ENCODE measurements around the gene THADA.

The THADA gene

GRCh38 chr2:43480874-43481273 is 115.0 kb downstream of the THADA start:
- Histone ChIP-seq H3K27ac (replicated peaks) (no peak overlapping the region), H3K4me3 (replicated peaks; ENCODE audit: insufficient read depth, low read length) (no peak overlapping the region), H3K27me3 (ENCODE audit: insufficient read depth, poor library complexity, severe bottlenecking) (no peaks in the 10 kb centered on the region)
- DNase-seq (ENCODE audit: low read depth in 1 of 2, low spot score in 1 of 2): no peak
- no peak for TF ChIP-seq POLR2AphosphoS5 (IDR thresholded peaks at IDR 0.05; ENCODE audit: low read depth)
- no peak for TF ChIP-seq CTCF (IDR thresholded peaks at IDR 0.05; ENCODE audit: insufficient read depth, low read length)
- no peak for TF ChIP-seq SPI1 (IDR thresholded peaks at IDR 0.05; ENCODE audit: borderline replicate concordance, low read depth)
- TF ChIP-seq, protein P1, sequence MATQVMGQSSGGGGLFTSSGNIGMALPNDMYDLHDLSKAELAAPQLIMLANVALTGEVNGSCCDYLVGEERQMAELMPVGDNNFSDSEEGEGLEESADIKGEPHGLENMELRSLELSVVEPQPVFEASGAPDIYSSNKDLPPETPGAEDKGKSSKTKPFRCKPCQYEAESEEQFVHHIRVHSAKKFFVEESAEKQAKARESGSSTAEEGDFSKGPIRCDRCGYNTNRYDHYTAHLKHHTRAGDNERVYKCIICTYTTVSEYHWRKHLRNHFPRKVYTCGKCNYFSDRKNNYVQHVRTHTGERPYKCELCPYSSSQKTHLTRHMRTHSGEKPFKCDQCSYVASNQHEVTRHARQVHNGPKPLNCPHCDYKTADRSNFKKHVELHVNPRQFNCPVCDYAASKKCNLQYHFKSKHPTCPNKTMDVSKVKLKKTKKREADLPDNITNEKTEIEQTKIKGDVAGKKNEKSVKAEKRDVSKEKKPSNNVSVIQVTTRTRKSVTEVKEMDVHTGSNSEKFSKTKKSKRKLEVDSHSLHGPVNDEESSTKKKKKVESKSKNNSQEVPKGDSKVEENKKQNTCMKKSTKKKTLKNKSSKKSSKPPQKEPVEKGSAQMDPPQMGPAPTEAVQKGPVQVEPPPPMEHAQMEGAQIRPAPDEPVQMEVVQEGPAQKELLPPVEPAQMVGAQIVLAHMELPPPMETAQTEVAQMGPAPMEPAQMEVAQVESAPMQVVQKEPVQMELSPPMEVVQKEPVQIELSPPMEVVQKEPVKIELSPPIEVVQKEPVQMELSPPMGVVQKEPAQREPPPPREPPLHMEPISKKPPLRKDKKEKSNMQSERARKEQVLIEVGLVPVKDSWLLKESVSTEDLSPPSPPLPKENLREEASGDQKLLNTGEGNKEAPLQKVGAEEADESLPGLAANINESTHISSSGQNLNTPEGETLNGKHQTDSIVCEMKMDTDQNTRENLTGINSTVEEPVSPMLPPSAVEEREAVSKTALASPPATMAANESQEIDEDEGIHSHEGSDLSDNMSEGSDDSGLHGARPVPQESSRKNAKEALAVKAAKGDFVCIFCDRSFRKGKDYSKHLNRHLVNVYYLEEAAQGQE (IDR thresholded peaks at IDR 0.05; ENCODE audit: insufficient replicate concordance, low read depth): no peak
- no peak for TF ChIP-seq GABPA (IDR thresholded peaks at IDR 0.05; ENCODE audit: low read depth)

DNA sequence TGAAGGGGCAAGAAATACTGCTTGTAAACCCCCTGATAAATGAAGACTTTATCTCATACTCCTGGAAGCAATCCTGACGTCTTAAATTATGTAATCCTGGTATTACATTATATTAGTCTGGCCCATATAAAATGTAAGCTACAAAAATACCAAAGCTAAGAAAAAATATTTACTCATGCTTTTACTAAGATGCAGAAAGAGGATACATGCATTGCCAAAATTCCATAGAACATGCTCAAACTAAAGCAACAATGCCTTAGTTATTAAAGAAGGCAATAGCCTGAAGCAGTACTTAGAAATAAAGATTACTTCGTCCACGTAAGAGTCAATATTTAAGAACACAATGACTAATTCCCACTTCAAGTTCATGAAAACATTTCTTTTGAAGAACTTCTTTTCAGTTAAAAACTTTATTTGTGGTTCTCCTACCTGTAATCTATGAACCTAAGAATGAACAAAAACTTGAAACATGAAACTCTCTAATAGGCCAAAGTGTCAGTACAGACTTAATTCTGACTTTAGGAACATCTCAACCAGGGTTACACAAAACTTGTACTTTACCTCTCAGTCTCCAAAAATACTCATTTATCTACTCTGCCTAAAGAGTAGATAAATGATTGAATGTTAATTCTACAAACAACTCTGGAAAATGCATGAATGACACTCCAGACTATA is 117.3 kb downstream of the THADA start:
- DNase-seq (ENCODE audit: low read depth in 1 of 2, low spot score in 1 of 2): no peak
- no peak overlapping the region for H3K27ac ChIP-seq (replicated peaks)
- TF ChIP-seq, protein P1 (IDR thresholded peaks at IDR 0.05; ENCODE audit: insufficient replicate concordance, low read depth): no peak
- TF ChIP-seq POLR2AphosphoS5 (IDR thresholded peaks at IDR 0.05; ENCODE audit: low read depth) (no peak), GABPA (IDR thresholded peaks at IDR 0.05; ENCODE audit: low read depth) (no peak), CTCF (IDR thresholded peaks at IDR 0.05; ENCODE audit: insufficient read depth, low read length) (no peak), SPI1 (IDR thresholded peaks at IDR 0.05; ENCODE audit: borderline replicate concordance, low read depth) (no peak)
- H3K27me3 ChIP-seq (ENCODE audit: insufficient read depth, poor library complexity, severe bottlenecking): no peaks in the 10 kb centered on the region
- no peak overlapping the region for H3K4me3 ChIP-seq (replicated peaks; ENCODE audit: insufficient read depth, low read length)

DNA sequence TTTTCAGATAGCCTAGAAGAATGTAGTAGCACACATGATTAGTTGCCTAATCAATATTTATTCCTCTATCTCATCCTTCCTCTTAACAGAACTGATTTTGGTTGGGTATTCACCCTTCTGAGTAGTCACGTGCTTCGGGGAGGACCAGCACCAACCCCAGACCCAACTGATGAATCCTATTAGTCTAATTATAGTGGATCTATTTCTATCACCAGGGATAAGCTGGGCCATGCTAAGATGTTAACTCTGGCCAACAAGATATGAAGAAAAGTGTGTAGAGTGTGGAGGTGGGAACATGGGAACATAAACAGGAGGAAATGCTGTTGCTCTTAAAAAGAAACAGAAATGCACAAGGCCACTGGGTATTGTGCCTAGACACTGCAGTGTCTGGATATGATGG is 119.9 kb downstream of the THADA start:
- DNase-seq (ENCODE audit: low read depth in 1 of 2, low spot score in 1 of 2): no peak
- Histone ChIP-seq H3K4me3 (replicated peaks; ENCODE audit: insufficient read depth, low read length) (no peak overlapping the region), H3K27me3 (ENCODE audit: insufficient read depth, poor library complexity, severe bottlenecking) (no peaks in the 10 kb centered on the region), H3K27ac (replicated peaks) (no peak overlapping the region)
- TF ChIP-seq GABPA (IDR thresholded peaks at IDR 0.05; ENCODE audit: low read depth): no peak
- TF ChIP-seq CTCF (IDR thresholded peaks at IDR 0.05; ENCODE audit: insufficient read depth, low read length): no peak

Measured in HL-60 (cell line).